ENCODE measurements around the gene MGLL. TPM values are rescaled to one million over a fixed set of nuclear protein-coding genes. Genes with fewer than 3 reads are reported as not detected.

MGLL gene
- total and polyA plus RNA-seq, 9 of the 15 experiments (the other 6 are each of a cell fraction or from before 2014, with no cell fraction given): 0.12 to 0.32 (median 0.18) TPM; not detected in 6

DNA sequence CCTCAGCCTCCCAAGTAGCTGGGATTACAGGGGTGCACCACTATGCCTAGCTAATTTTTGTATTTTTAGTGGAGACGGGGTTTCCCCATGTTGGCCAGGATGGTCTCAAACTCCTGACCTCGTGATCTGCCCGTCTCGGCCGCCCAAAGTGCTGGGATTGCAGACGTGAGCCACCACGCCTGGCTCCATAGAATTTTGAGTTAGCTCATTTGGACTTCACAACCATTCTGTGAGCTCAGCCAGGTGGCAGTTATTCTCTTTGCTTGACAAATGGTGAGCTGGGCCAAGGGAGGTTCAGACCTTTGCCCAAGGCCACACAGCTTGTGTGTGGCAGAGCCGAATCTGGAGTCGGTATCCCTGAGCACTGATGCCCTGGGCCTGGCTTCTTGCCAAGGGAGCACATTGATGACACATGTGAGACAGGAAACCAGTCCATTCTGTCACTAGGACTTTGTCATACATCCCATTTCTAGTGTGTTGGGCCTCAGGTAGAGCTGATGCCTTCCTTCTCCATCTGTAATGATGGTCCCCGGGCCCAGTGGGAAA is 175.7 kb downstream of the MGLL start:
- no peaks in the 10 kb centered on the region for H3K9me1 ChIP-seq (ENCODE audit: control insufficient read depth, insufficient read depth, low read length)
- TF ChIP-seq, protein P1, sequence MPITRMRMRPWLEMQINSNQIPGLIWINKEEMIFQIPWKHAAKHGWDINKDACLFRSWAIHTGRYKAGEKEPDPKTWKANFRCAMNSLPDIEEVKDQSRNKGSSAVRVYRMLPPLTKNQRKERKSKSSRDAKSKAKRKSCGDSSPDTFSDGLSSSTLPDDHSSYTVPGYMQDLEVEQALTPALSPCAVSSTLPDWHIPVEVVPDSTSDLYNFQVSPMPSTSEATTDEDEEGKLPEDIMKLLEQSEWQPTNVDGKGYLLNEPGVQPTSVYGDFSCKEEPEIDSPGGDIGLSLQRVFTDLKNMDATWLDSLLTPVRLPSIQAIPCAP (CRISPR knock-in tag; IDR thresholded peaks at IDR 0.05; ENCODE audit: borderline replicate concordance): no peak
- TF ChIP-seq SUPT5H (IDR thresholded peaks at IDR 0.05): no peak
- TF ChIP-seq EP300 (IDR thresholded peaks at IDR 0.05; ENCODE audit: low read length): no peak
- TF ChIP-seq PPARD (CRISPR knock-in tag; IDR thresholded peaks at IDR 0.05): no peak
- TF ChIP-seq ETS2 (tag; IDR thresholded peaks at IDR 0.05; ENCODE audit: borderline replicate concordance, poor library complexity, severe bottlenecking): no peak
- peak; percentile 46 for TF ChIP-seq NFIC (IDR thresholded peaks at IDR 0.05)
- no peak for TF ChIP-seq PURB (CRISPR knock-in tag; IDR thresholded peaks at IDR 0.05; ENCODE audit: low read depth)
- TF ChIP-seq MAFG (tag; conservative IDR thresholded peaks at IDR 0.05): no peak
- no peaks in the 10 kb centered on the region for H3K4me1 ChIP-seq (replicated peaks in 1 of 2; ENCODE audit: control insufficient read depth in 2 of 2, insufficient read depth in 2 of 2, low read length in 2 of 2)
- H3K27ac ChIP-seq (ENCODE audit: extremely low read depth, low read depth, low read length): no peak overlapping the region
- POLR2A ChIA-PET: interaction anchor here (0.7 to 1.3 kb wide), 2 partner anchors 48 to 418 kb away, joined by 3 to 4 read pairs; partner anchors contain the start of gene MCM2
- intact Hi-C loops (cut with micrococcal nuclease): no loop called here
- H3K36me3 ChIP-seq (ENCODE audit: control insufficient read depth, insufficient read depth, low read length): peaks cover 12% of the 10 kb centered on the region; the same call in 2 of the 3 replicates
- no TSS peak for BruUV-seq (replicated peaks)
- no peaks in the 10 kb centered on the region for H3K27me3 ChIP-seq (ENCODE audit: control insufficient read depth in 2 of 2, insufficient read depth in 2 of 2, low read length in 2 of 2)
- CTCF ChIA-PET (ENCODE audit: low intra/inter-chr PET ratio): no interaction called here
- no peaks in the 10 kb centered on the region for H3K79me2 ChIP-seq (ENCODE audit: control insufficient read depth, insufficient read depth, low read length)
- 94% methylated on average over 4 of the region's 10 CpGs for WGBS (ENCODE audit: insufficient coverage, low coverage, missing lambda C conversion rate)
- FAIRE-seq (no peak), ATAC-seq (no peak), DNase-seq (ENCODE audit: extremely low read depth in 1 of 4, low spot score in 3 of 4) (no peak)
- no peaks in the 10 kb centered on the region for H4K20me1 ChIP-seq (replicated peaks; ENCODE audit: control insufficient read depth, insufficient read depth, low read length)
- no peak overlapping the region for H2AFZ ChIP-seq (ENCODE audit: low read depth, low read length)
- no peak overlapping the region for H3K4me2 ChIP-seq (ENCODE audit: insufficient read depth, low read length)
- in situ Hi-C loops (cut with MboI): no loop called here
- no peaks in the 10 kb centered on the region for H3K9me3 ChIP-seq (replicated peaks; ENCODE audit: control insufficient read depth, insufficient read depth, low read depth, low read length)
- no peak overlapping the region for H3K4me3 ChIP-seq
- no peak overlapping the region for H3K9ac ChIP-seq (ENCODE audit: insufficient read depth in 1 of 2, low read depth in 2 of 2, low read length in 2 of 2)
